GM21786 (cell line): Measurements from ENCODE around the gene MYO7A.

Experiments
- ATAC-seq: cut with Tn5 transposase; IDR thresholded peaks from one replicate; pipeline ENCODE4 v1.9.1; 2021; ENCODE audit not compliant: unreplicated experiment

Gene MYO7A

DNA sequence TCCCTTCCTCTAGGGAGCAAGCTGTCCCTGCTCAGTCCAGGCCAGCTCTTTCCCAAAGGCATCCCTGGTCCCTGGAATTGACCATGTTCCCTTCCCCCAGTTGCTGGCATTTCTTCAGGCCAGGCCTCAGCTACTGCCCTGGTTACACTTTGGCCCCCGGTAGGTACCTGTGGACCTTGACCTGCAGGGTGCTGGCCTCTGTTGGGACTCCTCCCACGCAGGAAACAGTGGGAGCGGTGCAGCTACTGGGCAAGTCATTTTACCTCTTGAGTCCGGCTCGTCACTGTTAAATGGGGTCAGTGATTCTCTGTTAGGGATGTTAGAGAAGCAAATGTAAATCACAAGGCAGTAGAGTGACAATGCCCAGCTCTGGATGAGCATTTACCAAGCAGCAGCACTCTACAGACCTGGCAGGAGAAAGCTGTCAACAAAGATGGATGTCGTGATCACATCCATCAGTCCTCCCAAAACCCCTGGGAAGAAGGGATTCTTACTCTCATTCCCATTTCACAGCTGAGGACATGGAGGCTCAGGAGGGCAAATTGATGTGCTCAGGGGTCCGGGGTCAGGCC is 16.9 kb downstream of the MYO7A start:
- no peak for ATAC-seq

DNA sequence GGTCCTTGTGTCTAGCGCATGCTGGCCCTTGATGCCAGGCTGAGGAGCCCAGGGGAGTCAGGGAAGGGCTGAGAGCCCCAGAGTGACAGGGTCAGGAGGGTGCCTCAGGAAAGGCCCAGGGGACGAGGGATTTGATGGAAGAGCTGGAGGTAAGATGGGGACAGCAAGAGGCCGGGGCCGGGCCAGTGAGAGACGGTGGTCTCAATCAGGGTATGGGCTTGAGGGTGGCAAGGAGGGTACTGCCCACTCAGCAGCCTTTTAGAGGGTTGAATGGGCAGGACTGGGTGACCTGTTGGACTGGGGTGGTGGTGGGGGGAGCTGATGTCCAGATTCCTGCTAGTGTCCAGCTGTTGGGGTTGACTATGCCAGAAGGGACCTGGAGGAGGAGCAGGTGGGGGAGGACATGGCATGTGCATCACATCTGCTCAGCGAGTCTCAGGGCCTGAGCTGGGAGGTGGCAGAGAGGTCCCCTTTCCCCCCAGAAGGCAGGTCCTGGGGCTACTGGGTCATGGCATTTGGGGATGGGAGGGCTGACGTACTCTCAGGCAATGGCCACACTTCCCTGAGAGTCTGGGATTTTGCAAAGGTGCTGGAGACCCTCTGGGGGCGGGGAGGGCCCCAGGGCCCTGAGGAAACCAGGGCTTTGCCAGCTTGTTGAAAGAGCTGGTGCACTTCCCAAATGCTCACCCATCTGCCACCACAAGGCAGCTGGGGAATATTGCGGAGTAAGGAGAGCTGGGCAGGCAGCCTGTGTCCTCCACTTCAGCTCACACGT is 18.4 kb downstream of the MYO7A start:
- no peak for ATAC-seq

DNA sequence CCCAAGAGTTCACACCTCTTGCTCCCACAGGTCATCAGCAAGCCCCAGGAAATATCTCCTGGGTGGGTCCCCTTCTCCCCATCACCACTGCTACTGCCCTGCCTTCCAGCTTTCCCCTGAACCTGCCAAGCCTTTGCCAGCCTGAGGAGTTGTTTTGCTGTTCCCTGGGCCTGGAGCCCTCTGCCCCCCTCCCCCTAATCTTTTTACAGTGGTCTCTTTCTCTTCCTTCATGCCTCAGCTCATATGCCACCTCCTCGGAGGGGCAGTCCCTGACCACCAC is 18.9 kb downstream of the MYO7A start:
- ATAC-seq: no peak

DNA sequence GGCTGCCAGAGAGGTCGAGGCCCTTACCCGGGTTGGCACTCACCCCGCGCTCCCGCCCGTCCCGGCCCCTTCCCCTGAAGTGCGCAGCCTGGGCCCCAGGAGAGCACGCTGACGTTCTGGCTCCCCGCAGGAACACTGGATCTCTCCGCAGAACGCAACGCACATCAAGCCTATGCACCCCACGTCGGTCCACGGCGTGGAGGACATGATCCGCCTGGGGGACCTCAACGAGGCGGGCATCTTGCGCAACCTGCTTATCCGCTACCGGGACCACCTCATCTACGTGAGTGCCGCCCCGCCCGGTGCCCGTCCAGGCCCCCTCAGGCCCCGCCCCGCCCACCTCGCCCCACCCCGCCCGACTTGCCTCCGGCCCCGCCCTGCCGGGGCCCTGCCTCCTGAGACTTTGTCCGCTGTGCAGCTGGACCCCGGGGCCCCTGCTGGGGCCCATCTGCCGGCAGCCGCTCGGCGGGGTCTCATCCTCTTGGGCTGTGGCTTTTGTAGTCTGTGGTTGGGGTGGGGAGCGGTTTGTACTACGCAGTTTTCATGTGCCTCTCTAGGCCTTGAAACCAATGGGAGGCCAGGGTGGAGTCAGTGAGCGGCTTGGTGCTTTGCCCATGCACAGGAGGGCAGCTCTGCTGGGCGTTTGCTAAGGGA is 19.7 kb downstream of the MYO7A start:
- ATAC-seq: no peak

DNA sequence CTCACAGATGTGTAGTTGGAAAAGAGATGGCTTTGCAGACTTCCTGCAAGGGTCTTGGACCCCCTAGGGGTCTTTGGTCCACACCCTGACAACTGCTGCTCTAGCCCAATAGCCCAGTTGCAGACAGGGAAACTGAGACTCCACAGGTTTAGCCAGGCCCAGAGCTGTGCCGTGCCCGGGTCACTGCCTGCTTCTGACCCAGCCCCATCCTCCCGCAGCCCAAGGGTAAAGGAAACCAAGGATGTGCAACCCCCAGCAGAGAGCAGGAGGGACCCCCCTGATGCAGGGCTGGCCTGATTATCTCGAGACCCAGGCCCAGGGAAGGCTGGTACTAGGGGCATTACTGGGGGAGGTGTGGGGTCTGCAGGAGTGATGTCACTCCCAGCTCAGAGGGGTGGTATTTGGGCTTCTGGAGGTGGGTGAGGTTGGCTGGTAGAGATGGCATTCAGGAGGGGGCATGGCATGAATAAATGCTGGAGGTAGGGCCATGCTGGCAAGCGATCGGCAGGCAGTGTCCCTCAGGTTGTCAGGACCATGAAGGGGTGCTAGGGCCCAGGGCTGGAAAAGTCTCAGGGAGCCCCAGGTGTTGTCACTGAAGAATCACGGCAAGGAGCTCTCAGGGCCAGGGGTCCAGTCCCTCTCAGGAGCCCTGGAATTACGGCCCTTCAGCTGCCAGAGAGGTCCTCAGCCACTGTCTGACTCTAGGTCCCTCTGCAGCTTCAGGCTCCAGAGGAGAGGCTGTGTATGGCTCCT is 21.1 kb downstream of the MYO7A start:
- ATAC-seq: no peak

DNA sequence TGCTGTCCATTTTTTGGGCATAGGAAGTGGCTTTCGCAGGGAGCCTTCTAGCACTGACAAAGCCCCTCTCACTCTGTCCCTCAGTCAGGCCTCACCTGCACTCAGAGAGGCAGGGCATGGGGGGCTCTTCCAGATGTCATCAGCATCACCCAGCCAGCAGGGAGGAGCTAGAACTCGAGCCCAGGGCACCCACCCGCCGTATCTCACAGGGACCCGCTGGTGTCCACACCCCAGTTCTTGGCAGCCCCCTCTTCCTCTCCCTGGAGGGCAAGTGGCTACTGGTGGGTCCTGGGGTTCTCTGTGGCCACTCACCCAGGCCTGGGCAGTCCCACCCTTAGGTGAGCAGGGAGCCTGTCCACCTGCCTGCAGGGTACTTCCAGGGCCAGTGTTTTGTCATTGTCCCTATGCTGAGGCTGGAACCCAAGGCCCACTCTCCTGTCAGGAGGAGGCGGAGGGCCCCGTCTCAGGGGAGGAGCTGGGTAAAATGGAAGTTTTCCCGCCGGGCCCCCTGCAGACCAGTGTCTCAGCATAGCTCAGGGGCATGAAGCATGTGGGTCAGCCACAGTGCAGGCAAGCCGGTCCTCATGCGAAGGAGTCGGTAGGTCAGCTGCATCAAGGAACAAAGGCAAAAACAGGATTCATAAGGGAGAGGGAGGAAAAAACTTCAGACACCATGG is 21.8 kb downstream of the MYO7A start:
- no peak for ATAC-seq

DNA sequence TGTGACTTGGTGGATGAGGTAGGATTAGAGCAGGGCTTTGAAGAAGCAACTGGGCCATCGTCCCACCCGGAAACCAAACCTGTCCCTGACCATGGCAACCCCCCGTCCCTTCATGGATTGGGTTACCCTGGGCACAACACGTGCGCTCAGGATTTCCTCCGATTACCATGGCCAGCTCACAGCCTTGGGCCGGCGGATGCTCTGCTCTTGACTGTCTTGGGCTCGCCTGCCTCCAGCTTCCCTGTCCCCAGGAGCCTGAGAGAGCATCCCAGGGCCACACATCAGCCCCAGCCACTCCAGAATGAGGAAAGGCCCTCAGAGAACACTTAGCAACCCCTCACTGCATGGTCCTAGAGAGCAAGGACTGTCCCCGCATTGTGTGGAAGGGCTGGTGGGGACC is 22.8 kb downstream of the MYO7A start:
- ATAC-seq: no peak

DNA sequence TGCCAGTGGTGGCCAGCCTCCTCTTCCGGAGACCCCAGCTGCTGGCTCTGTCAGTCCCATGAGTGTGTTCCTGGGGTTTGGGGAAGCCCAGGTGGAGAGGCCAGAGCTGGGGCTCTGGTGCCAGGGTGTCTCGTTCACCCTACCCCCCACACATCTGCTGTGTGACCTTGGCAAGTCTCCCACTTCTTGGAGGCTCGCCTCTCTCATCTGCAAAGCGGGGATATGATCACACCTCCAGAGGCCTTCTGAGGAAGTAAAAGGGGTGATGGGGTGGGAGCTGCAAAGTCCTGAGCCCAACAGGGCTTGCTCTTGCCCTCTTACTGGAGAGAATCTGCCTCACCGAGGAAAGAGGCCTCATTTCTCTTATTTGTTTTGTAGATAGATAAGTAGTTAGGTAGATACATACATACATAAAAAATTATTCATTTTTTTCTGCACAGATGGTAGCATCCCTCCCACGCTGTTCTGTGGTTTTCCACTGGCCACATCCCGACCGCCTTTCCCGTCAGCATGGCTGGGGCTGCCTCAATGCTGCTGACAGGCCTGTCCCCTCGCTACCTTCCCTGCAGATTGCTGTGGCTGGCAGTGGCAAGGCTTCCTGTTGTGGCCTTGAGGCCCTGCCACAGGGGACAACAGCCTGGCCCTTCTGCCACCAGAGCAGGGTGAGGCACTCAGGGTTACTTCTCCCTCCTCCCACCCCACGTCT is 23.9 kb downstream of the MYO7A start:
- no peak for ATAC-seq

DNA sequence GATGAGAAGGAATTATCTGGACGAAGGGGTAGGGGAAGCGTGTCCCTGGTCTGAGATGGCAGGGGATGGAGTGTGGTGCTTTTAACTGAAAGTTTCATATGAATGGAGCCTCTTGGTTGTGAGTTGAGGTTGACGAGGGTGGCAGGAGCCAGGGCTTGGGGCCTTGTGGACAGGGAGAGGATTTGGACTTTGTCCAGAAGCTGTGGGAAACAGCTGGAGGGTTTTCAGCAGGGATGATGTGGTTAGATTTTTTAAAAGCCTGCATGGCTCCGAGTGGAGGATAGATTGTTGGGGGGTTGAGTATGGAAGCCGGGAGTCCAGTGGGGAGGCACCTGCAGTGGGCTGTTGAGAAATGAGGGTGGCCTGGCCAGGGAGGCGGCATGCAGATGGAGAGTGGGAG is 24.8 kb downstream of the MYO7A start:
- no peak for ATAC-seq

DNA sequence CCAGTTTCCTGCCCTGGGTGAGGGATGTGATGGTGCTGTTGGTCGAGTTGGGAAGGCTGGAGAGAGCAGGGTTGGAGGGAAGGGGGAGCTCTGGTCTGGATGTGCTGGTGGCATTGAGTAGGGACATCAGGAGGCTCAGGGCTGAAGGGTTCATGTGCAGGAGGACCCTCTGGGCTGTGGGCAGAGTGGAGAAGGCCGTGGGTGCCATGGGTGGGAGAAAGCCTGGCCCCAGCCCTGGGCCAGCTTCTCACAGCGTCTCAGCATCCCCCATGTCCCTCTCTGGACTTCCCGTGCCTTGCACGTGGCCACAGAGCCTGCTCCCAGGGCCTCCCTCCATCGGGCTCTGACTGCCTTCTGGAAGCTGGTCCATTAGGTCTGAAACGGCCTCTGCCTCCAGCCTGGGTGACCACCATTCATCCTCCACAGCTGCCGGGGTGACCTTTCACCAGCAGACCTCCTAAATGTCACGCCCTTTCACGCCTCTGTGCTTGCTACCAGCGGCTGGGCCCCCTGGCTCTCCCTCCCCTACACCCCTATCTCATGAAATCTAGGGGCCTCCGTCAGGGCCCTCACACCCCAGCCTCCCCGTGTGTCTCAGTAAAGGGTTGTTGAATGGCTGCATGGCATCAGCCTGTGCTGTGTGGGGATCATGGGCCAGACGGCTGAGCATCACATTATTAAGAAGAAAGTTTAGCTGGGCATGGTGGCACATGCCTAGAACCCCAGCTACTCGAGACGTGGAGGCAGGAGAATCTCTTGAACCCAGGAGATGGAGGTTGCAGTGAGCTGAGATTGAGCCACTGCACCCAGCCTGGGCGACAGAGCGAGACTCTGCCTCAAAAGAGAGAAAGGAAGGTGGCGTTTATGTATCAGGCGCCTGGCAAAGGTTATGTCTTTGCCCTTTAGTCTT is 25.5 kb downstream of the MYO7A start:
- ATAC-seq: no peak

DNA sequence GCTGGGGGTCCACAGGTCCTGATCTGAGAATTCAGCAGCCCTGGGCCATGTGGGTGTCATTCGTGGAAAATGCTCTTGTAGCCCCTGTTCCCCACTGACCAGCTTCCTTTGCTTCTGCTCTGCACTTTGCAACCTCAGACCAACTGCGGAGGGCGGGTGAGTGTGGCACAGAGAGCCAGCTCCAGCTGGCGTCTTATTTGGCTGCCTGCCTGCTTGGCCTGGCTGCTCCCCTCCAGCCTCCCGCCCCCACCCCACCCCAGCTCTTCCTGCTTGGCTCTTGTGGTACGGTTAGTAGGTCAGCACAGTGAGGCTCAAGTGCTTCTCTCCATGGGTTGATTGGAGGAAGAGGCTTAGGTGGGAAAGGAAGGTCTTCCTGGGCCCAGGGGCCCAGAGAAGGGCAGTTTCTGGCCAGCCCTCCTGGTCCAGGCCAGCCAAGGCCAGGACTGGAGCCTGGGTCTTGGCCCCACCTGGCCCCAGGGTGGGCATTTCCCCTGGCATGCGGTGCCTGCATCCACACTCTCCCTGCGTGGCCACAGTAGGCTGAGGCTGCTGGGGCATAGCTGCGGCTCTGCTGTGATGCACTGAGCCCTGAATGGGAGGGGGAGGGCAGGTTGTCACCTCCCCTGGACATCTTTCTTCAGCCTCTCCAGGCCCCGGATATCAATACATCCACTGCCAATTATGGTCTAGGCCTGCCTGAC is 26.5 kb downstream of the MYO7A start:
- ATAC-seq: no peak

DNA sequence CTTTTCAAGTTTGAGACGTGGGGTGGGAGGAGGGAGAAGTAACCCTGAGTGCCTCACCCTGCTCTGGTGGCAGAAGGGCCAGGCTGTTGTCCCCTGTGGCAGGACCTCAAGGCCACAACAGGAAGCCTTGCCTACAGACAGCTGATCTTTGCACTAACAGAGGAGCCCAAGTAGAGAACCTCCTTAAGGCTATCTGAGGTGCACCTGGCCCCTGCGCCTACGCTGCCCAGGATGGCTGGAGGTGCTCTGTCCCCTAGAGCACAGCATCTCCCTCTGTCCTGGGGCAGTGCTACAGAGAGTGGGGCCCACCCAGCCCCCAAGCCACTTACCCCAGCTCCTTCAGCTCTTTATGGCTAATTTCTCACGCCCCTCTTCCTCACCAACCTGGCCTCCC is 27.0 kb downstream of the MYO7A start:
- ATAC-seq: no peak

DNA sequence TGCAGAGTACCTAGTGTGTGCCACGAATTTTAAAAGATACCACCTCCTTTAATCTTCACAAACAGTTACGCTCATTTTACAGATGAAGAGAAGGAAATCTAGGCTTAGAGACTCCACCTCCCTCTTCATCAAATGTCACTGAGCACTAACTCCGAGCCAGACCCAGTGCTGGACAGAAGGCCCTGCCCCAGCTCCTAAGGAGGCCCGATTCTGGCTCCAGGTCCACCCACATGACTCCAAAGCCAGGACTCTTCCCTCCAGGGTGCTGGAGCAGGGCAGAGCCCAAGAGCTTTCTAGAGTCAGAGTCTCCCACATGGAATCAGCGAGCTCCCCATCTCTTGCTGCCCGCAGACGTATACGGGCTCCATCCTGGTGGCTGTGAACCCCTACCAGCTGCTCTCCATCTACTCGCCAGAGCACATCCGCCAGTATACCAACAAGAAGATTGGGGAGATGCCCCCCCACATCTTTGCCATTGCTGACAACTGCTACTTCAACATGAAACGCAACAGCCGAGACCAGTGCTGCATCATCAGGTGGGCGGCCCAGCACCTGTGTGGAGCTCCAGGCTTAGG is 27.6 kb downstream of the MYO7A start:
- no peak for ATAC-seq

DNA sequence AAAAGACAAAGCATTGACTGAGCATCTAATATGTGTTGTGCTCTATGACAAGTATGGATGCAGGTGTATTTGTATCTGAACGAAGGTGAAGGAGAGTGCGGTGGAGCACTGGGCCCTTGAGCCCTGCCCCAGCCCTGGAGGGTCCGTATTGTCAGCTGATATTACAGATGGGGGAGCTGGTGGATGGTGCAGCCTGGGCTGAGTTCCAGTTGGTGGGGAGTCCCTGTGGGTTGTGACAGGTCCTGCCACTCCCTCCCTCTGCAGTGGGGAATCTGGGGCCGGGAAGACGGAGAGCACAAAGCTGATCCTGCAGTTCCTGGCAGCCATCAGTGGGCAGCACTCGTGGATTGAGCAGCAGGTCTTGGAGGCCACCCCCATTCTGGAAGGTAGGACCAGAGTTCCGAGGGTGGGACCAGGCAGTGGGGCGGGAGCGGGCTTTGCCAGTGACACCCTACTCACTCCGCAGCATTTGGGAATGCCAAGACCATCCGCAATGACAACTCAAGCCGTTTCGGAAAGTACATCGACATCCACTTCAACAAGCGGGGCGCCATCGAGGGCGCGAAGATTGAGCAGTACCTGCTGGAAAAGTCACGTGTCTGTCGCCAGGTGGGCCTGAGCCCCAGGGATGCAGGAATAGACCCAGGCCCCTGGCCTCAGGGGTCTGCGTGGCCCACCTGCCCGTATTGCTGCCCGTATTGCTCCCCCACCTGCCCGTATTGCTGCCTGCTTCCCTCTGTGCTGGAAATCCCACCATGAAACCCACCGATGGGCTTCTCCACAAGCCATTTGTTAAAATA is 28.6 kb downstream of the MYO7A start:
- no peak for ATAC-seq

DNA sequence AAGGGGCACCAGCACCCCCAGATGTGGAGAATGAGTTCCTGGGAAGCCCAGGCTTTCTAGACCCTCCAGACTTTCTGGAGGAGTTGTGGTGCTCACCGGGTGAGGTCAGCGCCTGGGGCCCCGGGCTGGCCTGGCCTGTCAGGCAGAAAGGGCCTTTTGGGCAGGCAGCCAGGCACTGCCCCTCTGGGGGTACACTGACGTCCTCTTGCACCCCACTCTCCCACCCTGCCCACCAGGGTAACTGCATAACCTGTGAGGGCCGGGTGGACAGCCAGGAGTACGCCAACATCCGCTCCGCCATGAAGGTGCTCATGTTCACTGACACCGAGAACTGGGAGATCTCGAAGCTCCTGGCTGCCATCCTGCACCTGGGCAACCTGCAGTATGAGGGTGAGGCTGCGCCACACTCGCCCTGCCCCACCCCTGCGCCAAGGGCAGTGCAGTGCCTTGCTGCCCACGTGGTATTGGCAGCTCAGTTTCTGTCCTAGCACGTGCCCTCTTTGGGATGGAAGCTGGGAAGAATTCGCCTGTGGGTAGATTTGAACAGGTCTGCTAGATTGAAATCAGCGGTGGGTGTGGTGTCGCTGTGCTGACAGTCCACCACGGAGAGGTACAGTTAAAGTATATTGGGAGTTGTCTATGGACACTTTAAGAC is 30.1 kb downstream of the MYO7A start:
- ATAC-seq: no peak

DNA sequence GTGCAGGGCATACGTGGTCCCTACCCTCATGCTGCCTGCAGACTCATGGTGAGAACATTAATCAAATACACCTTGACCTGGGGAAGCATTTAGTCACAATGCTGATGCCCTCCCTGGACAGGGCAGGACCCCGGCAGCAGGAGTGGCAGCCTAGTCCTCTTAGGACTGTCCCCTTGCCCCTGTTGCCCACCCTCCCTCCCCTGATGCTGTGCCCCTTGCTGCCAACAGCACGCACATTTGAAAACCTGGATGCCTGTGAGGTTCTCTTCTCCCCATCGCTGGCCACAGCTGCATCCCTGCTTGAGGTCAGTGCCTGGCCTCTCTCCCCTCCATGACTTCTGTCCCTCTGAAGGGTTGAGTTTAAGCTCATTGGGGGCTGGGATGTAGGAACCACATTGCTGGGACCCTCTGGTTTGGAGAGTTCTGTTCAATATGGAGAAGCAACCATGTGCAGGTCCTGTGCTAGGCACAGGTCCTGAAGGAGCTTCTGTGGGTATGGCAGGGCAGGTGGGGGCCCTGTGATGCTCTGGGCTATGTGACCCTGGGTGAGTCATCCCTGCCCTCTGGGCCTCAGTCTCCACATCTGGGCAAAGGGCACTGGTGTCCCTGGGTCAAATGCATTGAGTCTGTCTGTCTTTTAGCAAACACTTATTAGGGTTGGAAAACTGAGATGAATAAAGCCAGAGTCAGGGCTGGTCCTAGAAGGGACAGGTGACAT is 31.3 kb downstream of the MYO7A start:
- ATAC-seq: no peak

DNA sequence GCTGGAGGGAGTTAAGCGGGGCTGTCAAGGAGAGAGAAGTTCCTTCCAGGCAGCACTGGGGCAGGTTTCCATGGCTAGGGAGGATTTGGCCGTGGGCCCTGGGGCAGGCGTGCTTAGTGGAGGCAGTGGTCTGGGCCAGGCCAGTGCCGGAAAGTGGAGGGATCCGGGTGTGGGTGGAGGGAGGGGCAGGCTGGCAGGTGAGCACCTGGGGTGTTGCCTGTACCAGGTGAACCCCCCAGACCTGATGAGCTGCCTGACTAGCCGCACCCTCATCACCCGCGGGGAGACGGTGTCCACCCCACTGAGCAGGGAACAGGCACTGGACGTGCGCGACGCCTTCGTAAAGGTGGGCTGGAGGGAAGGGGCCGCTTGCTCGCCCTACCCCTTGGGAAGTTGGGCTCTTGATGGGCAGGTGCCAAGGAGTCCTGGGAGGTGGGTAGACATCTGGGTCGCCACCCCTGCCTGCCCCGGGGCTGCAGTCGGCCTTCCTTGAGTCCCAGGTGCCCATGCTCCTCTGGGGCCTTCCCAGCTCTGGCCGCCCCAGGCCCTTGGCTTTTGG is 32.0 kb downstream of the MYO7A start:
- no peak for ATAC-seq
